Suprapubic skin (tissue), 3 donors: ENCODE results near the gene CCDC88A.

Source experiments
- POLR2A ChIP-seq, 2 donors: fragments of 450-650 bp; IDR thresholded peaks; one replicate each; pipeline ENCODE4 v1.6.1; 2017; ENCODE audit warnings: antibody characterized with exemption in 2 of 2, mild to moderate bottlenecking in 2 of 2, moderate library complexity in 2 of 2
- TF ChIP-seq, protein P1 (sequence below), 2 donors: fragments of 200-600 bp in 1 of 2; fragments of 450-650 bp in 1 of 2; sonication (generic) in 1 of 2; IDR thresholded peaks; one replicate each; pipeline ENCODE4 v1.5.1; 2016 to 2019; ENCODE audit warnings: antibody characterized with exemption in 2 of 2, mild to moderate bottlenecking in 1 of 2, moderate library complexity in 1 of 2

DNA sequence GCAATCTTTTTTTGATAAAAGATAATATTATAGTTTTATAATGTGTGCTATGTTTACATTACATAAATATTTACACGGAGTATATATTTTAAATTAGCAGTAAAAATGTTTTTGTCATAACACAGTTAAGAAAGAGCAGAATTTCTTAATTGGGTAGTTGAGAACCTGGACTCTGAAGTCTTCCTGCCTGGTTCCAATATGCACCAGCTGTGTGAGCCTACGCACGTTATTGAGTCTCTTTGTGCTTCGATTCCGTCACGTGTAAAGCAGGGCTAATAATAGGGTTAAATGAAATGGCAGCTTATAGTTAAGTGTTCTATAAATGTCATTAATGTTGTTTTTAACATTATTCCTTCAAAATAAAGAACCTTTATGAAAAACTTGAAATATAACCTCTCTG is 1.2 kb upstream of the CCDC88A start:
- TF ChIP-seq, protein P1, sequence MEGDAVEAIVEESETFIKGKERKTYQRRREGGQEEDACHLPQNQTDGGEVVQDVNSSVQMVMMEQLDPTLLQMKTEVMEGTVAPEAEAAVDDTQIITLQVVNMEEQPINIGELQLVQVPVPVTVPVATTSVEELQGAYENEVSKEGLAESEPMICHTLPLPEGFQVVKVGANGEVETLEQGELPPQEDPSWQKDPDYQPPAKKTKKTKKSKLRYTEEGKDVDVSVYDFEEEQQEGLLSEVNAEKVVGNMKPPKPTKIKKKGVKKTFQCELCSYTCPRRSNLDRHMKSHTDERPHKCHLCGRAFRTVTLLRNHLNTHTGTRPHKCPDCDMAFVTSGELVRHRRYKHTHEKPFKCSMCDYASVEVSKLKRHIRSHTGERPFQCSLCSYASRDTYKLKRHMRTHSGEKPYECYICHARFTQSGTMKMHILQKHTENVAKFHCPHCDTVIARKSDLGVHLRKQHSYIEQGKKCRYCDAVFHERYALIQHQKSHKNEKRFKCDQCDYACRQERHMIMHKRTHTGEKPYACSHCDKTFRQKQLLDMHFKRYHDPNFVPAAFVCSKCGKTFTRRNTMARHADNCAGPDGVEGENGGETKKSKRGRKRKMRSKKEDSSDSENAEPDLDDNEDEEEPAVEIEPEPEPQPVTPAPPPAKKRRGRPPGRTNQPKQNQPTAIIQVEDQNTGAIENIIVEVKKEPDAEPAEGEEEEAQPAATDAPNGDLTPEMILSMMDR (IDR thresholded peaks at IDR 0.05), result no peak
- TF ChIP-seq POLR2A (IDR thresholded peaks at IDR 0.05), result no peak
